ENCODE measurements around the gene PPP1R3G. TPM values are rescaled to one million over a fixed set of nuclear protein-coding genes. Genes with fewer than 3 reads are reported as not detected.

PPP1R3G gene
- total RNA-seq, 4 donors from 2014 or later: 0.26 to 6.0 (median 2.8) TPM

GRCh38 chr6:5083307-5083583, 1.9 kb upstream of the PPP1R3G start:
- Histone ChIP-seq H3K27me3 (no peaks in the 10 kb centered on the region), H3K4me1 (peaks cover 0 to 3% of the 10 kb centered on the region in 2 donors), H3K27ac (no peak overlapping the region)

GRCh38 chr6:5083813-5084359, 1.3 kb upstream of the PPP1R3G start:
- H3K4me3 ChIP-seq: peak overlapping the region; percentile 51 to 56
- no peaks in the 10 kb centered on the region for H3K9me3 ChIP-seq
- no peaks in the 10 kb centered on the region for H3K36me3 ChIP-seq
- intact Hi-C loops (cut with DNase I; ENCODE audit: low total_unique reads): no loop called here
- TF ChIP-seq POLR2A (IDR thresholded peaks at IDR 0.05) (no peak), CTCF (IDR thresholded peaks at IDR 0.05) (no peak)
- H3K27me3 ChIP-seq: no peaks in the 10 kb centered on the region
- DNase-seq: no peak
- H3K4me1 ChIP-seq: peaks cover 0 to 3% of the 10 kb centered on the region in 2 donors
- H3K27ac ChIP-seq: peak overlapping the region; percentile 75 to 88

More at GRCh38 chr6:5083307-5083583, 1.9 kb upstream of the PPP1R3G start:
- H3K4me3 ChIP-seq: no peak overlapping the region
- intact Hi-C loops (cut with DNase I; ENCODE audit: low total_unique reads): no loop called here
- DNase-seq: no peak
- no peaks in the 10 kb centered on the region for H3K9me3 ChIP-seq
- TF ChIP-seq CTCF (IDR thresholded peaks at IDR 0.05): no peak
- no peak for TF ChIP-seq POLR2A (IDR thresholded peaks at IDR 0.05)
- H3K36me3 ChIP-seq: no peaks in the 10 kb centered on the region

- Histone ChIP-seq H3K9me3 (no peaks in the 10 kb centered on the region), H3K4me3 (peak overlapping the region; percentile 51 to 56), H3K27ac (peak overlapping the region; percentile 75 to 88), H3K27me3 (no peaks in the 10 kb centered on the region), H3K4me1 (peaks cover 0 to 3% of the 10 kb centered on the region in 2 donors), H3K36me3 (no peaks in the 10 kb centered on the region)
- peak; percentile 24 to 64 for DNase-seq
- no peak for TF ChIP-seq POLR2A (IDR thresholded peaks at IDR 0.05)
- no peak for TF ChIP-seq CTCF (IDR thresholded peaks at IDR 0.05)
- intact Hi-C loops (cut with DNase I; ENCODE audit: low total_unique reads): no loop called here
These were observed 771 bp upstream of the PPP1R3G start for GRCh38 chr6:5084360-5084780.

GRCh38 chr6:5085648-5086293, 630 bp downstream of the PPP1R3G start:
- Histone ChIP-seq H3K9me3 (no peaks in the 10 kb centered on the region), H3K4me1 (peaks cover 0 to 3% of the 10 kb centered on the region in 2 donors), H3K4me3 (peak overlapping the region; percentile 51 to 56), H3K36me3 (no peaks in the 10 kb centered on the region), H3K27ac (peak overlapping the region; percentile 75 to 88), H3K27me3 (no peaks in the 10 kb centered on the region)
- no peak for TF ChIP-seq POLR2A (IDR thresholded peaks at IDR 0.05)
- TF ChIP-seq CTCF (IDR thresholded peaks at IDR 0.05): no peak
- peak; percentile 26 to 34 for DNase-seq
- intact Hi-C loops (cut with DNase I; ENCODE audit: low total_unique reads): no loop called here

- Histone ChIP-seq H3K9me3 (no peaks in the 10 kb centered on the region), H3K4me1 (peaks cover 0 to 3% of the 10 kb centered on the region in 2 donors), H3K27me3 (no peaks in the 10 kb centered on the region), H3K36me3 (no peaks in the 10 kb centered on the region), H3K27ac (peak overlapping the region in 1 of 2 donors; percentile 88), H3K4me3 (peak overlapping the region; percentile 51 to 56)
- DNase-seq: no peak
- intact Hi-C loops (cut with DNase I; ENCODE audit: low total_unique reads): no loop called here
- TF ChIP-seq CTCF (IDR thresholded peaks at IDR 0.05) (no peak), POLR2A (IDR thresholded peaks at IDR 0.05) (no peak)
These were observed 1.3 kb downstream of the PPP1R3G start for GRCh38 chr6:5086294-5086890.
